Endothelial cell of umbilical vein (primary cell): ENCODE data around the gene TCF7L2. TPM values are rescaled to one million over a fixed set of nuclear protein-coding genes. Genes with fewer than 3 reads are reported as not detected.

Experiments
- BruUV-seq: library from RNA; stranded (reverse); fragments of 400-500 nt; replicated peaks from 2 replicates; lab custom pipeline; 2021; lab: Mats Ljungman, UMichigan
- CTCF ChIA-PET: fragments of 300-600, 350-600 bp; sonication (Branson Sonifier 250); formaldehyde crosslinking; loops from one replicate; lab custom pipeline; 2021; ENCODE audit warnings: antibody characterized with exemption, inconsistent platforms; lab: Charles Lee
- POLR2A ChIA-PET: fragments of 300-600, 350-600 bp; sonication (Branson Sonifier 250); formaldehyde crosslinking; loops from one replicate; lab custom pipeline; 2021; ENCODE audit warnings: antibody characterized with exemption, inconsistent platforms; lab: Charles Lee
- DNase-seq: peaks from one replicate; pipeline ENCODE4 v3.0.0-alpha.2; 2011; ENCODE audit warnings: low read depth, low spot score
- FAIRE-seq: peaks from 2 replicates; lab custom pipeline; 2011; peaks lifted over from hg19 to GRCh38; lab: Jason Lieb, UNC
- H2AFZ ChIP-seq: 2 replicates; pipeline ENCODE4 v1.6.0; 2012; ENCODE audit warnings: low read depth, low read length, control low read depth, inconsistent platforms
- H3K27ac ChIP-seq: 2 replicates; pipeline ENCODE4 v1.5.1; 2011; ENCODE audit warnings: low read depth, mild to moderate bottlenecking, control low read depth, low read length, moderate library complexity; ENCODE audit not compliant: insufficient read depth
- H3K27me3 ChIP-seq, 2 experiments: 2 replicates each; pipeline versions ENCODE4 v1.6.0 to v1.6.1; 2011; ENCODE audit warnings: low read length in 2 of 2, mixed read lengths in 1 of 2; ENCODE audit not compliant: control insufficient read depth in 2 of 2, insufficient read depth in 2 of 2
- H3K36me3 ChIP-seq, 2 experiments: 2 replicates in 1 of 2; 3 replicates in 1 of 2; pipeline ENCODE4 v1.5.1; 2011; ENCODE audit warnings: low read length in 2 of 2, mild to moderate bottlenecking in 1 of 2, moderate library complexity in 1 of 2; ENCODE audit not compliant: control insufficient read depth in 2 of 2, insufficient read depth in 2 of 2; ENCODE audit errors: extremely low read depth in 1 of 2
- H3K4me1 ChIP-seq: 3 replicates; pipeline ENCODE4 v1.5.1; 2011; ENCODE audit warnings: mild to moderate bottlenecking, low read length; ENCODE audit not compliant: control insufficient read depth, insufficient read depth; ENCODE audit errors: extremely low read depth
- H3K4me2 ChIP-seq: 2 replicates; pipeline ENCODE4 v1.6.1; 2011; ENCODE audit warnings: low read length, control low read depth, mixed read lengths; ENCODE audit not compliant: insufficient read depth
- H3K4me3 ChIP-seq, 3 experiments: fragments of 200-600 bp in 1 of 3; sonication (generic), shearing (Covaris generic) in 1 of 3; replicated peaks in 1 of 3; 2 replicates each; pipeline ENCODE4 v1.5.1; 2011 to 2016; ENCODE audit warnings: control low read depth in 3 of 3, low read length in 3 of 3, mild to moderate bottlenecking in 2 of 3, inconsistent platforms in 1 of 3, low read depth in 1 of 3, moderate library complexity in 1 of 3; ENCODE audit not compliant: insufficient read depth in 1 of 3
- H3K79me2 ChIP-seq: 2 replicates; pipeline ENCODE4 v1.6.0; 2012; ENCODE audit warnings: low read length, inconsistent platforms; ENCODE audit not compliant: control insufficient read depth, insufficient read depth
- H3K9ac ChIP-seq: replicated peaks from 2 replicates; pipeline ENCODE3; 2011; ENCODE audit warnings: low read length, control low read depth; ENCODE audit not compliant: insufficient read depth; ENCODE audit errors: extremely low read depth
- H3K9me1 ChIP-seq: replicated peaks from 3 replicates; pipeline ENCODE4 v1.6.0; 2011; ENCODE audit warnings: mild to moderate bottlenecking, low read length; ENCODE audit not compliant: control insufficient read depth, insufficient read depth; ENCODE audit errors: extremely low read depth
- H3K9me3 ChIP-seq: replicated peaks from 2 replicates; pipeline ENCODE4 v1.5.1; 2012; ENCODE audit warnings: low read length, inconsistent platforms; ENCODE audit not compliant: control insufficient read depth, insufficient read depth
- H4K20me1 ChIP-seq: replicated peaks from 2 replicates; pipeline ENCODE3; 2011; ENCODE audit warnings: mild to moderate bottlenecking, low read length; ENCODE audit not compliant: control insufficient read depth, insufficient read depth; ENCODE audit errors: extremely low read depth
- EZH2 ChIP-seq: IDR thresholded peaks from 2 replicates; pipeline ENCODE4 v1.6.1; 2012; ENCODE audit warnings: borderline replicate concordance, low read depth, mild to moderate bottlenecking, moderate library complexity, low read length, inconsistent platforms; ENCODE audit not compliant: severe bottlenecking
- FOS ChIP-seq: IDR thresholded peaks from 2 replicates; pipeline ENCODE4 v1.6.1; 2011; ENCODE audit warnings: mild to moderate bottlenecking, low read length, moderate library complexity, borderline replicate concordance; ENCODE audit not compliant: insufficient read depth
- GATA2 ChIP-seq: IDR thresholded peaks from 2 replicates; pipeline ENCODE4 v1.7.0; 2011; ENCODE audit warnings: low read depth, mild to moderate bottlenecking, moderate library complexity, mixed read lengths, low read length; ENCODE audit not compliant: insufficient read length, insufficient read depth
- JUN ChIP-seq: IDR thresholded peaks from 2 replicates; pipeline ENCODE4 v1.6.1; 2011; ENCODE audit warnings: borderline replicate concordance, low read depth; ENCODE audit not compliant: insufficient read length, insufficient read depth
- MYC ChIP-seq: IDR thresholded peaks from one replicate; pipeline ENCODE4 v1.6.1; 2011; ENCODE audit warnings: mild to moderate bottlenecking, low read depth, low read length
- POLR2A ChIP-seq: IDR thresholded peaks from 2 replicates; pipeline ENCODE4 v1.6.1; 2012; ENCODE audit warnings: low read depth, mild to moderate bottlenecking, control low read depth, low read length
- POLR2AphosphoS5 ChIP-seq: IDR thresholded peaks from 2 replicates; pipeline ENCODE4 v1.6.1; 2012; ENCODE audit warnings: low read depth, mild to moderate bottlenecking, control low read depth, low read length, moderate library complexity; ENCODE audit not compliant: insufficient read depth
- dilution Hi-C: fragments of 300-500 bp; cut with MboI; formaldehyde crosslinking; loops from one replicate; pipeline ENCODE4 v1.15.0; 2019; ENCODE audit warnings: low sequenced_read_pairs; ENCODE audit not compliant: extremely low pct_ligation_motif_present
- intact Hi-C: fragments of 100-400 bp; cut with micrococcal nuclease; formaldehyde crosslinking; loops from one replicate; pipeline ENCODE4 v1.10.0; 2022
- polyA plus RNA-seq, 4 experiments: library from polyadenylated mRNA; depleted of rRNA in 3 of 4; stranded (reverse) in 3 of 4; unstranded in 1 of 4; fragments of >200 nt; gene quantifications; 2 replicates each; pipeline versions ENCODE4 v1.2.1 to v1.2.3, GENCODE V29; 2011 to 2012; ENCODE audit warnings: missing spikeins in 1 of 4
- total RNA-seq: library from RNA; stranded (reverse); gene quantifications from 2 replicates; pipeline ENCODE4 v1.2.3, GENCODE V29; 2021
- TF ChIP-seq, protein P1 (sequence below), 2 donors: IDR thresholded peaks; 1 replicate in 1 of 2; 2 replicates in 1 of 2; pipeline ENCODE4 v1.5.1; 2011; ENCODE audit warnings: low read length in 2 of 2, mild to moderate bottlenecking in 2 of 2, moderate library complexity in 2 of 2, control low read depth in 1 of 2, inconsistent platforms in 1 of 2, low read depth in 1 of 2; ENCODE audit not compliant: insufficient read depth in 1 of 2; ENCODE audit errors: extremely low read depth in 1 of 2
- TF ChIP-seq, protein P2 (sequence below): IDR thresholded peaks from 2 replicates; pipeline ENCODE4 v1.6.1; 2011; ENCODE audit not compliant: insufficient read depth, insufficient read length

TCF7L2 gene
- total and polyA plus RNA-seq, 2 donors (not counting 3 experiments of a cell fraction or from before 2014, with no cell fraction given) = 9.9 to 21.8 TPM

DNA sequence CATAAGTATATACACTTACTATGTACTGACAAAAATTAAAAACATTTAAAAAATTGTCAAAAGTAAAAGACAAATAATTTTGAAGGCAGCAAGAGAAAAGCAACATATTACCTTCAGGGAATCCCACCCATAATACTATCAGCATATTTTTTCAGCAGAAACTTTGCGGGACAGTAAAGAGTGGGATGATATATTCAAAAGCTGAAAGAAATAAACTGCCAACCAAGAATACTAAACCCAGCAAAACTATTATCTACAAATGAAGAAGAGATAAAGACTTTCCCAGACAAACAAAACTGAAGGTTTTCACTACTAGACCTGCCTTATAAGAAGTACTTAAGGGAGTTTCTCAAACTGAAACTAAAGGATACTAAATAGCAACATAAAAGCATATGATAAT lies 257.9 kb downstream of the TCF7L2 start:
- Histone ChIP-seq H3K27ac (no peak overlapping the region), H3K4me3 (no peak overlapping the region), H3K9me1 (no peaks in the 10 kb centered on the region), H3K9me3 (no peaks in the 10 kb centered on the region), H3K79me2 (no peaks in the 10 kb centered on the region), H2AFZ (no peak overlapping the region), H3K9ac (no peak overlapping the region), H3K36me3 (no peaks in the 10 kb centered on the region), H4K20me1 (no peaks in the 10 kb centered on the region), H3K27me3 (peaks cover 0 to 13% of the 10 kb centered on the region in 2 experiments), H3K4me1 (no peaks in the 10 kb centered on the region), H3K4me2 (no peak overlapping the region)
- dilution Hi-C loops (no loop called here), intact Hi-C loops (no loop called here)
- FAIRE-seq (no peak), DNase-seq (no peak)
- POLR2A ChIA-PET = no interaction called here
- CTCF ChIA-PET = no interaction called here
- BruUV-seq = no TSS peak
- TF ChIP-seq GATA2 = no peak
- TF ChIP-seq POLR2A = no peak
- TF ChIP-seq FOS = no peak
- TF ChIP-seq, protein P1, sequence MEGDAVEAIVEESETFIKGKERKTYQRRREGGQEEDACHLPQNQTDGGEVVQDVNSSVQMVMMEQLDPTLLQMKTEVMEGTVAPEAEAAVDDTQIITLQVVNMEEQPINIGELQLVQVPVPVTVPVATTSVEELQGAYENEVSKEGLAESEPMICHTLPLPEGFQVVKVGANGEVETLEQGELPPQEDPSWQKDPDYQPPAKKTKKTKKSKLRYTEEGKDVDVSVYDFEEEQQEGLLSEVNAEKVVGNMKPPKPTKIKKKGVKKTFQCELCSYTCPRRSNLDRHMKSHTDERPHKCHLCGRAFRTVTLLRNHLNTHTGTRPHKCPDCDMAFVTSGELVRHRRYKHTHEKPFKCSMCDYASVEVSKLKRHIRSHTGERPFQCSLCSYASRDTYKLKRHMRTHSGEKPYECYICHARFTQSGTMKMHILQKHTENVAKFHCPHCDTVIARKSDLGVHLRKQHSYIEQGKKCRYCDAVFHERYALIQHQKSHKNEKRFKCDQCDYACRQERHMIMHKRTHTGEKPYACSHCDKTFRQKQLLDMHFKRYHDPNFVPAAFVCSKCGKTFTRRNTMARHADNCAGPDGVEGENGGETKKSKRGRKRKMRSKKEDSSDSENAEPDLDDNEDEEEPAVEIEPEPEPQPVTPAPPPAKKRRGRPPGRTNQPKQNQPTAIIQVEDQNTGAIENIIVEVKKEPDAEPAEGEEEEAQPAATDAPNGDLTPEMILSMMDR (IDR thresholded peaks at IDR 0.05; ENCODE audit: extremely low read depth in 1 of 2, insufficient read depth in 1 of 2, low read depth in 1 of 2, low read length in 2 of 2) = no peak
- TF ChIP-seq MYC = no peak

GRCh38 chr10:113213035-113213434 lies 263.0 kb downstream of the TCF7L2 start:
- Histone ChIP-seq H3K4me3 (no peak overlapping the region), H3K27me3 (peaks cover 0 to 8% of the 10 kb centered on the region in 2 experiments), H3K9ac (no peak overlapping the region), H3K27ac (no peak overlapping the region), H3K4me1 (no peaks in the 10 kb centered on the region), H3K36me3 (no peaks in the 10 kb centered on the region), H4K20me1 (no peaks in the 10 kb centered on the region), H3K9me1 (no peaks in the 10 kb centered on the region), H3K79me2 (no peaks in the 10 kb centered on the region), H2AFZ (no peak overlapping the region), H3K9me3 (no peaks in the 10 kb centered on the region), H3K4me2 (no peak overlapping the region)
- CTCF ChIA-PET = interaction anchor here (1.6 kb wide), 1 partner anchor 172 kb away, joined by 6 read pairs; no protein-coding TSS in a partner anchor
- DNase-seq (no peak), FAIRE-seq (no peak)
- POLR2A ChIA-PET = no interaction called here
- dilution Hi-C loops (no loop called here), intact Hi-C loops (no loop called here)
- no TSS peak for BruUV-seq
- no peak for TF ChIP-seq POLR2A
- TF ChIP-seq, protein P1 (IDR thresholded peaks at IDR 0.05; ENCODE audit: extremely low read depth in 1 of 2, insufficient read depth in 1 of 2, low read depth in 1 of 2, low read length in 2 of 2) = no peak
- no peak for TF ChIP-seq POLR2AphosphoS5
- TF ChIP-seq, protein P2, sequence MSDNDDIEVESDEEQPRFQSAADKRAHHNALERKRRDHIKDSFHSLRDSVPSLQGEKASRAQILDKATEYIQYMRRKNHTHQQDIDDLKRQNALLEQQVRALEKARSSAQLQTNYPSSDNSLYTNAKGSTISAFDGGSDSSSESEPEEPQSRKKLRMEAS = no peak
- no peak for TF ChIP-seq EZH2
- TF ChIP-seq GATA2 = no peak
- no peak for TF ChIP-seq JUN
- TF ChIP-seq MYC = no peak
- no peak for TF ChIP-seq FOS
